AG09319 (cell line): ENCODE data around the gene PAPPA.

Experiments used
- DNase-seq: peaks from one replicate; pipeline ENCODE4 v3.0.0-alpha.2; 2010; ENCODE audit warnings: low read depth; ENCODE audit errors: extremely low read depth
- TF ChIP-seq, protein P1 (sequence below): IDR thresholded peaks from 2 replicates; pipeline ENCODE4 v1.5.1; 2011; ENCODE audit warnings: low read depth, mild to moderate bottlenecking, inconsistent platforms, low read length, moderate library complexity

The PAPPA gene

DNA sequence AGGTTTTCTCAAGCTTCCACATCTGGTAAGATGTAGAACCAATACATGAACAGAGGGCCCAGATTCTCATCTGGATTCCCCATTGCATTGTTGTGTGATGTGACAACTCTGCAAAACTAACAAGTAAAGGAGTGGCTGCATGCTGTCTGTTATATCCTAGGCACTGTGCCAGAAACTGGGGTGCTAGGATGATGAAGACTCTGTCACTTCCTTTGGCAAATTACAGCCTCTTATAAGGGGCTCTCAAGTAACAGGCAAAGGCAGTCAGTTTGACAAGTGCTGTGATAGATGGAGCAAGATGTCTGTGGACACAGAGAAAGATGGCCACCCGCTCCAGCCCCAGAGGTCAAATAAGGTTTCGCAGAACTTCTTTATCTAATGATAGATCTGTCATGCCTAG, 115.7 kb downstream of the PAPPA start:
- no peak for DNase-seq
- TF ChIP-seq, protein P1, sequence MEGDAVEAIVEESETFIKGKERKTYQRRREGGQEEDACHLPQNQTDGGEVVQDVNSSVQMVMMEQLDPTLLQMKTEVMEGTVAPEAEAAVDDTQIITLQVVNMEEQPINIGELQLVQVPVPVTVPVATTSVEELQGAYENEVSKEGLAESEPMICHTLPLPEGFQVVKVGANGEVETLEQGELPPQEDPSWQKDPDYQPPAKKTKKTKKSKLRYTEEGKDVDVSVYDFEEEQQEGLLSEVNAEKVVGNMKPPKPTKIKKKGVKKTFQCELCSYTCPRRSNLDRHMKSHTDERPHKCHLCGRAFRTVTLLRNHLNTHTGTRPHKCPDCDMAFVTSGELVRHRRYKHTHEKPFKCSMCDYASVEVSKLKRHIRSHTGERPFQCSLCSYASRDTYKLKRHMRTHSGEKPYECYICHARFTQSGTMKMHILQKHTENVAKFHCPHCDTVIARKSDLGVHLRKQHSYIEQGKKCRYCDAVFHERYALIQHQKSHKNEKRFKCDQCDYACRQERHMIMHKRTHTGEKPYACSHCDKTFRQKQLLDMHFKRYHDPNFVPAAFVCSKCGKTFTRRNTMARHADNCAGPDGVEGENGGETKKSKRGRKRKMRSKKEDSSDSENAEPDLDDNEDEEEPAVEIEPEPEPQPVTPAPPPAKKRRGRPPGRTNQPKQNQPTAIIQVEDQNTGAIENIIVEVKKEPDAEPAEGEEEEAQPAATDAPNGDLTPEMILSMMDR = no peak

DNA sequence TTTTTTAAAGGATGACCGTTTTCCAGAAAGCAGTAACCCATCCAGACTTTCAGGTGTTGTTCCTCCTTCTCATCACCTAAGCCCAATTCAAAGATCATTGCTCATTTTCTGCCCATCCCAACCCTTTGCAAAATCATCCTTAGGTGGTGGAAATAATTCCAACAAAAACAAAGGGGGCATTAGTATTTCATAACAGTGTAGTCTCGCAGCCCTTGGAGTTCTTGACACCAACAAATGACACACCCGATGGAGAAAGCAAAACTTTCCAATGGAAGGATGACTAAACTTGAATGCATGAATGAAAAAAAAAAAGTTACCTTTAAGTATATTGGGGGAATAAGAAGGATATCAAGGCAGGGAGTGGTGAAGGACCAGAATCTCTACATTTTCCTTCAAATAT, 117.0 kb downstream of the PAPPA start:
- TF ChIP-seq, protein P1 = no peak
- DNase-seq = no peak

DNA sequence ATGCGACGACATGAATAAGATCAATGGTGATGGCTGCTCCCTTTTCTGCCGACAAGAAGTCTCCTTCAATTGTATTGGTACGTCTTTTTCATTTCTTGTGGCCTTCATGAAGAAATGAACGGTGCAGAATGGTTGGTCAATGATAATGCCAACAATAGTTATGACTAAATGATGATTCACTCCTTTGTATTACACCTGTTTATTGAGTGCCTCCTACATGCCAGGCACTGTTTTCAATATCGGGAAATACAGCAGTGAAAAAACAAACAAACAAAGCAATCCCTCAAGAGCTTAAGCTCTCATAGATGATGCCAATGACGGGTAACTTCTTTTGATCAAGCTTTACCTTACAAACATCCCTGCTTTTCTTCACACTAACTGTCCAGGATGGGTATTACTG, 117.7 kb downstream of the PAPPA start:
- no peak for DNase-seq
- TF ChIP-seq, protein P1 = no peak

DNA sequence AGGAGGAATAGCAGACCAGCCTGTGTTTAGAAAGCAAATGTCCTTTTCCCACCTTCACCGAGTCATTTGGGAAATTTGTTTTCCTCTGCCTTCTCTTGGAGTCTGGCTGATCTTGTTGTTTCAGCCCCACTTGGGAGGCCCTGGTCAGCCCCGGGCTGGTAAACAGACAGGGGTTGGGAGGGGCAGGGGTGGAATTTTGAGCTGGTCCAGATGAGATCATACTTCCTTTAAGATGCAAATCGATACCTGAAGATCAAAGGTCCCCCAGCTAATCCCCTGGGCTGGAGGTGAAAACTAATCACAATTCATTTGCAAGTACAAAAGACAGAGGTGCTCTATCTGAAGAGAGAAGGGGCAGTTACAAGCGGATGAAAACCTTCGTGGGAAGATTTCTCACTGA, 118.4 kb downstream of the PAPPA start:
- TF ChIP-seq, protein P1 = no peak
- DNase-seq = no peak

DNA sequence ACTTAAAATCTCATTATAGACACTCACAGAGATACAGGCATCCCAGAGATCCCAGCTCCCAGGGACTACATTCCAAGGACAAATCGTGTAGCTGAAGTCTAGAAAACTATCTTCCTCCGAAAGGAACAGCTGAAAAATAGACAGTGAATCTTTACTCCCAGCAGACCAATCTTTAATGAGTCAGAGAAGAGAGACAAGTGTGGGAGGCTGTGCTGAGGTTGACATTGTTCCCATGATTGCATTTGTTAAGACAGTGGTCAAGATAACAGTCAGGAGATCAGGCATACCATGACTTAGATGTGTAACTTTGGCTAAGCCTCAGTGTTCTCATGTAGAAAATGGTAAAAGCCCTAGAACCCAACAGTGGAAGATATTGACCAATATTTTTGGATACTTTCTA, 120.7 kb downstream of the PAPPA start:
- DNase-seq = no peak
- TF ChIP-seq, protein P1 = no peak

DNA sequence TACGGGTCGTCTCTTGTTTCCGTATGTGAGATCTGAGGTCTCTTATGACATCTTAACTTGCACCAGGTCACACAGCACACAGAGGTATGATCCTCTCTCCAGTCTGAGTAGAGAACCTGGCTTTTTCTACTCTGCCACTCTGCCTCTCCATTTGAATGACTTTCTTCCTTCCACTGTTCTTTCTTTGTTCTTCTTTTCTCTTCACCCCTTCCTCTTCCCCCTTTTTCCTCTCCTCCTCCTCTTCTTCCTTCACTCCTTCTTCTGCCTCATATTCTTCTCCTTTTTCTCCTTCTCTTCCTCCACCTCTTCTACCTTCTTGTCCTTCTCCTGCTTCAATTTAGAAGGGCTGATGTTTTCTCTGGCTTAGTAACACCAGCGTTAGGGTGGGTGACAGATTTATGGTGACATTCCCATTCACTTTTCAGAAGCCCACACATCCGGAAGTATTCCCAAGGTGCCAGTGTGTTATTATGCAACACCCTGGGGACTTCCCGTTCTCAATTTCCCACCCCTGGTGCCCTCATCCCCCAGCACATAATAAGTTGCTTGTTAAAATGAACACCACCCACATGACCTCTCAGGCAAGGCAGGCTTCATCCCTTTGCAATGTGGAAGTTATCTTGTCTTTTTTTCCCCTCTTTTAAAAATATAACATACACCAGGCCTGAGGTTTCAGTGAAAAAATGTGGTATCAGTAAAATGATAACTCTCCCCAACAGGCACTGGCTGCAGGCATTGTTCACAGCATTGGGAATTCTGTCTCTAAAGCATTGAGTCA, 122.0 kb downstream of the PAPPA start:
- DNase-seq = no peak
- TF ChIP-seq, protein P1 = no peak

DNA sequence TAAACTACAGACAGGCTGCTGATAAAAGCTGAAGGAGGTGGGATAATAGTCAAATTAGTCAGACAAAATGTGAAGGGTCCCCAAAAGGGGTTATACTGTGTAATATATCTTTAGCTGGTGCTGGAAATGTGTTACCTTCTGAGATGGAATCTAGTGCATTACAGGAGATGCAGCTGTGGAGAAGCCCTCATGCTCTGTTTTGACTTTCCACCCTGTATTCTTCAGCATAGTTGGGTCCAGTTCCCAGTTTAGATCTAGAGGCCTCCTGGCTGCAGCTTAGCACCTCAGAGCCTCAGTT, 122.6 kb downstream of the PAPPA start:
- TF ChIP-seq, protein P1 = no peak
- no peak for DNase-seq
